ENCODE results near the gene RAB40C. TPM values are rescaled to one million over a fixed set of nuclear protein-coding genes. Genes with fewer than 3 reads are reported as not detected.
A peak's percentile ranks its signal among the peaks of the same experiment; 100 is the strongest.

RAB40C gene
- total RNA-seq, 1 experiment from 2014 or later = 30.7 TPM

- Histone ChIP-seq H3K4me3 (ENCODE audit: low read depth in 2 of 2, low read length in 2 of 2) (no peak overlapping the region), H3K27ac (ENCODE audit: low read length) (no peak overlapping the region), H3K4me1 (ENCODE audit: control insufficient read depth, insufficient read depth, low read length) (peaks cover 8% of the 10 kb centered on the region), H3K36me3 (ENCODE audit: control insufficient read depth, insufficient read depth, low read length) (no peaks in the 10 kb centered on the region), H3K27me3 (ENCODE audit: control insufficient read depth, insufficient read depth, low read length) (no peaks in the 10 kb centered on the region), H3K9me3 (ENCODE audit: control insufficient read depth, insufficient read depth, low read depth, low read length) (no peaks in the 10 kb centered on the region)
- intact Hi-C loops (cut with micrococcal nuclease; ENCODE audit: unreplicated experiment) (no loop called here), in situ Hi-C loops (cut with HindIII; ENCODE audit: low pct_unique_long_range_greater_than_20kb, low sequenced_read_pairs) (no loop called here)
- no peak for DNase-seq (ENCODE audit: low read depth, low spot score)
- ChIA-PET CTCF (no interaction called here), POLR2A (no interaction called here)
- no TSS peak for BruUV-seq (replicated peaks)
- TF ChIP-seq, protein P1, sequence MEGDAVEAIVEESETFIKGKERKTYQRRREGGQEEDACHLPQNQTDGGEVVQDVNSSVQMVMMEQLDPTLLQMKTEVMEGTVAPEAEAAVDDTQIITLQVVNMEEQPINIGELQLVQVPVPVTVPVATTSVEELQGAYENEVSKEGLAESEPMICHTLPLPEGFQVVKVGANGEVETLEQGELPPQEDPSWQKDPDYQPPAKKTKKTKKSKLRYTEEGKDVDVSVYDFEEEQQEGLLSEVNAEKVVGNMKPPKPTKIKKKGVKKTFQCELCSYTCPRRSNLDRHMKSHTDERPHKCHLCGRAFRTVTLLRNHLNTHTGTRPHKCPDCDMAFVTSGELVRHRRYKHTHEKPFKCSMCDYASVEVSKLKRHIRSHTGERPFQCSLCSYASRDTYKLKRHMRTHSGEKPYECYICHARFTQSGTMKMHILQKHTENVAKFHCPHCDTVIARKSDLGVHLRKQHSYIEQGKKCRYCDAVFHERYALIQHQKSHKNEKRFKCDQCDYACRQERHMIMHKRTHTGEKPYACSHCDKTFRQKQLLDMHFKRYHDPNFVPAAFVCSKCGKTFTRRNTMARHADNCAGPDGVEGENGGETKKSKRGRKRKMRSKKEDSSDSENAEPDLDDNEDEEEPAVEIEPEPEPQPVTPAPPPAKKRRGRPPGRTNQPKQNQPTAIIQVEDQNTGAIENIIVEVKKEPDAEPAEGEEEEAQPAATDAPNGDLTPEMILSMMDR (IDR thresholded peaks at IDR 0.05) = peak; percentile 62
- TF ChIP-seq REST (IDR thresholded peaks at IDR 0.05; ENCODE audit: insufficient read depth in 1 of 2, low read depth in 2 of 2, low read length in 1 of 2) (no peak), TCF7L2 (IDR thresholded peaks at IDR 0.05; ENCODE audit: low read depth, low read length) (no peak), SIN3A (IDR thresholded peaks at IDR 0.05; ENCODE audit: borderline replicate concordance, insufficient read depth, low read depth, low read length) (no peak), POLR2AphosphoS5 (IDR thresholded peaks at IDR 0.05; ENCODE audit: low read depth, low read length) (no peak)
- no peak for ATAC-seq
Measured at GRCh38 chr16:549544-550263, 40.2 kb upstream of the RAB40C start.

GRCh38 chr16:551210-551609 is 38.7 kb upstream of the RAB40C start:
- peaks cover 11% of the 10 kb centered on the region for H3K4me1 ChIP-seq (ENCODE audit: control insufficient read depth, insufficient read depth, low read length)
- H3K27ac ChIP-seq (ENCODE audit: low read length) = no peak overlapping the region
- ChIA-PET CTCF (no interaction called here), POLR2A (no interaction called here)
- no peaks in the 10 kb centered on the region for H3K27me3 ChIP-seq (ENCODE audit: control insufficient read depth, insufficient read depth, low read length)
- TF ChIP-seq POLR2AphosphoS5 (IDR thresholded peaks at IDR 0.05; ENCODE audit: low read depth, low read length) (no peak), REST (IDR thresholded peaks at IDR 0.05; ENCODE audit: insufficient read depth in 1 of 2, low read depth in 2 of 2, low read length in 1 of 2) (no peak), SIN3A (IDR thresholded peaks at IDR 0.05; ENCODE audit: borderline replicate concordance, insufficient read depth, low read depth, low read length) (no peak)
- TF ChIP-seq, protein P1 (IDR thresholded peaks at IDR 0.05) = no peak
- intact Hi-C loops (cut with micrococcal nuclease; ENCODE audit: unreplicated experiment) (no loop called here), in situ Hi-C loops (cut with HindIII; ENCODE audit: low pct_unique_long_range_greater_than_20kb, low sequenced_read_pairs) (no loop called here)
- H3K9me3 ChIP-seq (ENCODE audit: control insufficient read depth, insufficient read depth, low read depth, low read length) = no peaks in the 10 kb centered on the region
- no TSS peak for BruUV-seq (replicated peaks)
- ATAC-seq (no peak), DNase-seq (ENCODE audit: low read depth, low spot score) (no peak)
- H3K36me3 ChIP-seq (ENCODE audit: control insufficient read depth, insufficient read depth, low read length) = no peaks in the 10 kb centered on the region
- no peak overlapping the region for H3K4me3 ChIP-seq (ENCODE audit: low read depth in 2 of 2, low read length in 2 of 2)
